Measurements from ENCODE around the gene DUSP1. TPM values are rescaled to one million over a fixed set of nuclear protein-coding genes. Genes with fewer than 3 reads are reported as not detected.
"Not testable (repeated sequence)": the region's sequence is repeated elsewhere in the genome, so short reads cannot be mapped to it uniquely, and the experiment has no call there.

The DUSP1 gene
- total RNA-seq, 1 donor from 2014 or later: 382 TPM

DNA sequence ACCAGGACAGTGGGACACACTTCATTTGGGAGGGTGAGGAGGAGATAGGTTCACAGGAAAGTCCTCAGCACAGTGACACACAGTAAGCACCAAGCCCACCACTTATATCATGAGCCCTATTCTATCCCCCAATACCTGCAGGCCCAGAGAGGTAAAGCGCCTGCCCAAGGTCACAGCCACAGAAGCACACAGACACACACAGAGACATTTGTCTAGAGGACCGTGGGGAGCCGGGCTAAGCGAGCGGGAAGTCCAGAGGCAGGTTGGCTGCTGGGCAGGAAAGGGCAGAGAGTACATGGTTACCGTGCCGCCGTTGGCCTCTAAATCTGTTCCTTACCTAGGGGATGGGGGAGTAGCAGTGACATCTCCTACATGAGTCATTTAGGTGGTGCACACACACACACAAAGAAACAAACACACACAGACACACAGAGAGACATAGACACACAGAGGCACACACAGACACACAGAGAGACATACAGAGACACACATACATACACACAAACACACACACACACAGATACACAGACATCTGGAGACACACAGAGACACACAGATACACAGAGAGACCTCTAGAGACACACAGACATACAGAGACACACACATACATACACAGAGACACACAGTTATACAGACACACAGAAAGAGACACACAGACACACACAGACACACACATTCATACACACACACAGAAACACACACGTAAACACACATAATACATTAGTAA, 15.9 kb upstream of the DUSP1 start:
- Histone ChIP-seq H3K4me3 (no peak overlapping the region), H3K36me3 (no peaks in the 10 kb centered on the region), H3K4me1 (peaks cover 36% of the 10 kb centered on the region), H3K27me3 (no peaks in the 10 kb centered on the region), H3K9me3 (no peaks in the 10 kb centered on the region), H3K27ac (no peak overlapping the region)
- ATAC-seq (no peak), DNase-seq (peak; percentile 38)
- intact Hi-C loops (cut with DNase I): no loop called here
- TF ChIP-seq, protein P1, sequence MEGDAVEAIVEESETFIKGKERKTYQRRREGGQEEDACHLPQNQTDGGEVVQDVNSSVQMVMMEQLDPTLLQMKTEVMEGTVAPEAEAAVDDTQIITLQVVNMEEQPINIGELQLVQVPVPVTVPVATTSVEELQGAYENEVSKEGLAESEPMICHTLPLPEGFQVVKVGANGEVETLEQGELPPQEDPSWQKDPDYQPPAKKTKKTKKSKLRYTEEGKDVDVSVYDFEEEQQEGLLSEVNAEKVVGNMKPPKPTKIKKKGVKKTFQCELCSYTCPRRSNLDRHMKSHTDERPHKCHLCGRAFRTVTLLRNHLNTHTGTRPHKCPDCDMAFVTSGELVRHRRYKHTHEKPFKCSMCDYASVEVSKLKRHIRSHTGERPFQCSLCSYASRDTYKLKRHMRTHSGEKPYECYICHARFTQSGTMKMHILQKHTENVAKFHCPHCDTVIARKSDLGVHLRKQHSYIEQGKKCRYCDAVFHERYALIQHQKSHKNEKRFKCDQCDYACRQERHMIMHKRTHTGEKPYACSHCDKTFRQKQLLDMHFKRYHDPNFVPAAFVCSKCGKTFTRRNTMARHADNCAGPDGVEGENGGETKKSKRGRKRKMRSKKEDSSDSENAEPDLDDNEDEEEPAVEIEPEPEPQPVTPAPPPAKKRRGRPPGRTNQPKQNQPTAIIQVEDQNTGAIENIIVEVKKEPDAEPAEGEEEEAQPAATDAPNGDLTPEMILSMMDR (IDR thresholded peaks at IDR 0.05): no peak

DNA sequence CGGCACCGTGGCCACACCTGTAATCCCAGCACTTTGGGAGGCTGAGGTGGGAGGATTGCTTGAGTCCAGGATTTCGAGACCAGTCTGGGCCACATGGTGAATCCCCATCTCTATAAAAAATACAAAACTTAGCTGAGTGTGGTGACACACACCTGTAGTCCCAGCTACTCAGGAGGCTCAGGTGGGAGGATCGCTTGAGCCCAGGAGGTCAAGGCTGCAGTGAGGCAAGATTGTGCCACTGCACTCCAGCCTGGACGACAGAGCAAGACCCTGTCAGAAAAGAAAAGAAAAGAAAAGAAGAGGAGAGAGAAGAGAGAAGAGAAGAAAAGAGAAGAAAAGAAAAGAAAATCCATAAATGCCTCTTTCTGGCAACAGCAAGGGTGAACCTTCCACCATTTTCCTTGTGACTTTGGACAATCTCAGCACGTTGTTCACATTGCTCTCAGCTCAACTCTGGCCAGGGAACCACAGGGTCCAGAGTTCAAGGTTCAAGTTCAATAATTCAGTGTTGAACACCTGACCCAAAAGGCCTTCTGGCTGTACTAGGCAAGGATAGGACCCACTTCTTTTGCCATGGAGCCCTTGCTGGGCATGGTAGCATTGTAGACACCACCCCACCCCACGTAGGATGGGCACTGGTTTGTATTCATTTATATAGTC, 14.6 kb upstream of the DUSP1 start:
- TF ChIP-seq, protein P1 (IDR thresholded peaks at IDR 0.05): no peak
- Histone ChIP-seq H3K36me3 (no peaks in the 10 kb centered on the region), H3K4me3 (no peak overlapping the region), H3K9me3 (no peaks in the 10 kb centered on the region), H3K4me1 (peaks cover 28% of the 10 kb centered on the region), H3K27me3 (no peaks in the 10 kb centered on the region), H3K27ac (no peak overlapping the region)
- intact Hi-C loops (cut with DNase I): no loop called here
- DNase-seq (peak; percentile 11), ATAC-seq (no peak)

DNA sequence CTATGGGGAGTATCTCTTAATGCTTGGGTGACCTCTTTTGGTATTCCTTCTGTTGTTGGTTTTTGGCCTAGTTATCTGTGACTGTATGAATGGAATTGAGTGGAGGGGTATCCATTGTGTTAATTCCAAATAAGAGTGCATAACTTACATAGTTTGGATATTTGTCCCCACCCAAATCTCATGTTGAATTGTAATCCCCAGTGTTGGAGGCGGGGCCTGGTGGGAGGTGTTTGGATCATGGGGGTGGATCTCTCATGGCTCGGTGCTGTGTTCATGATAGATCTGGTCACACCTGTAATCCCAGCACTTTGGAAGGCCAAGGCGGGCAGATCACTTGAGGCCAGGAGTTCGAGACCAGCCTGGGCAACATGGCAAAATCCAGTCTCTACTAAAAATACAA, 13.2 kb upstream of the DUSP1 start:
- DNase-seq: peak; percentile 19
- intact Hi-C loops (cut with DNase I); H3K9me3 ChIP-seq; H3K4me3 ChIP-seq; H3K27me3 ChIP-seq; ATAC-seq; H3K27ac ChIP-seq; H3K36me3 ChIP-seq: not testable (repeated sequence)
- peaks cover 14% of the 10 kb centered on the region for H3K4me1 ChIP-seq

DNA sequence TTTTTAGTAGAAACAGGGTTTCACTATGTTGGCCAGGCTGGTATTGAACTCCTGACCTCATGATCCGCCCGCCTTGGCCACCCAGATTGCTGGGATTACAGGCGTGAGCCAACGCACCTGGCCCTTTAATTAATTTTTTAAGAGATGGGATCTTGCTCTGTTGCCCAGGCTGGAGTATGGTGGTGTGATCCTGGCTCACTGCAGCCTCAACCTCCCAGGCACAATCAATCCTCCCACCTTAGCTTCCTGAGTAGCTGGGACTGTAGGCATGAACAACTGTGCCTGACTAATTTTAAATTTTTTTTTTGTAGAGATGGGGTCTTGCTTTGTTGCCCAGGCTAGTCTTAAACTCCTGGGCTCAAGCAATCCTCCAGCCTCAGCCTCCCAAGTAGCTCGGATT, 12.3 kb upstream of the DUSP1 start:
- DNase-seq: peak; percentile 34
- H3K36me3 ChIP-seq; H3K4me1 ChIP-seq; ATAC-seq; H3K9me3 ChIP-seq; intact Hi-C loops (cut with DNase I); H3K27me3 ChIP-seq; H3K4me3 ChIP-seq; H3K27ac ChIP-seq: not testable (repeated sequence)

DNA sequence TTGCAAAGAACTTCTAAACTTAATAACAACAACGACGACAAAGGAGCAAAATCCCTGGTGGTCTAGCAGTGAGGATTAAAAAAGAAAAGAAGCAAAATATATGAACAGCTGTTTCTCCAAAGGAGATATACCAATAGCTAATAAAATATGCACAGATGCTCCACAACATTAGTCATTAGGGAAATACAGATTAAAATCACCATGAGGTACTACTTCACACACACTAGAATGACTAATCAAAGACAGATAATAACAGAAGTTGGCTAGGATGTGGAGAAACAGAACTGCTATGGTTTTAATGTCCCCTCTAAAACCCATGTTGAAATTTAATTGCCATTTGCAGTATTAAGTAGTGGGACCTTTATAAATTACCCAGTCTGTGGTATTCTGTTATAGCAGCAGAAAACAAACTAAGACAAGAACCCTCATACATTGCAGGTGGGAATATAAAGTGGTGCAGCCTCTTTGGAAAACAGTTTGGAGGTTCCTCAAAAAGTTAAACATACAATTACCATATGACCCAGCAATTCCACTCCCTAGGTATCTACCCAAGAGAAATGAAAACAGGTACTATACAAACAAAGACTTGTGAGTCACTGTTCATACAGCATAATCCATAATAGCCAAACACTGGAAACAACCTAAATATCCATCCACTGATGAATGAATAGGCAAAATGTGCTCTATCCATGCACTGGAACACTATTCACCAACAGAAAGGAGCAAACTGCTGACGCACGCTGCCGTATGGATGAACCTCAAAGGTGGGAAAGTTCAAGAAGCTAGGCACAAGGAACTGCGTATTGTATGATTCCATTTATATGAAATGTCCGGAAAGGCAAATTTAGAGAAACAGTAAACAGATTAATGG, 11.4 kb upstream of the DUSP1 start:
- Histone ChIP-seq H3K4me1 (peaks cover 12% of the 10 kb centered on the region), H3K9me3 (no peaks in the 10 kb centered on the region), H3K4me3 (no peak overlapping the region), H3K27me3 (no peaks in the 10 kb centered on the region), H3K27ac (no peak overlapping the region), H3K36me3 (no peaks in the 10 kb centered on the region)
- ATAC-seq (no peak), DNase-seq (no peak)
- TF ChIP-seq, protein P1 (IDR thresholded peaks at IDR 0.05): no peak
- intact Hi-C loops (cut with DNase I): no loop called here

DNA sequence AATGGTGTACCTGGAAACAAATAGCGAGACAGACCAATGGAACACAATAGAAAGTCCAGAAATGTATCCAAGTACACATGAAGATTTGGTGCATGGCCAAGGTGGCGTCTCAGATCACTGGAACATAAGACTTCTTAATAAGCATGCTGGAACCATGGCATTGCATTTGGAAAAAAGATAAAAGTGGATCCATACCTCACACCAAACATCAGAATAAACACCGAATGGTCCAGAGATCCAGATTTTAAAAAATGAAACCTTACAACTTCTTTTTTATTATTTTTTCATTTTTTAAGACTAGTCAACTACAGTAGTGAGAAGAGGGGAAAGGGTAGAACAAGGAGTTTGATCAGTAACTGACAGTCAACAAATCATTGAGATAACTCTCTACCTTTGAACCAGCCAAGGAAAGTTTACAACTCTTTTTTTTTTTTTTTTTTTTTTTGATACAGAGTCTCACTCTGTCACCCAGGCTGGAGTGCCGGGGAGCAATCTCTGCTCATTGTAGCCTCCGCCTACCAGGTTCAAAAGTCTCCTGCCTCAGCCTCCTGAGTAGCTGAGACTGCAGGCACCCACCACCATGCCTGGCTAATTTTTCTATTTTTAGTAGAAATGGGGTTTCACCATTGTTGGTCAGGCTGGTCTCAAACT, 8.8 kb upstream of the DUSP1 start:
- TF ChIP-seq, protein P1 (IDR thresholded peaks at IDR 0.05): no peak
- Histone ChIP-seq H3K9me3 (no peaks in the 10 kb centered on the region), H3K4me3 (no peak overlapping the region), H3K27ac (no peak overlapping the region), H3K36me3 (no peaks in the 10 kb centered on the region), H3K4me1 (peaks cover 37% of the 10 kb centered on the region), H3K27me3 (no peaks in the 10 kb centered on the region)
- ATAC-seq: no peak
- no peak for DNase-seq
- intact Hi-C loops (cut with DNase I): loop anchor here (10.0 kb wide), 2 partner anchors 85 to 125 kb away; no protein-coding TSS in a partner anchor
